Panc1 (cell line): Measurements from ENCODE around the gene LPP. TPM values are rescaled to one million over a fixed set of nuclear protein-coding genes. Genes with fewer than 3 reads are reported as not detected.

Experiments
- ATAC-seq: fragments of 200-7000 bp; cut with Tn5 transposase; 2 replicates; pipeline ENCODE4 v1.9.1; 2020; ENCODE audit warnings: mild to moderate bottlenecking, moderate library complexity
- BruUV-seq: library from RNA; stranded (reverse); fragments of 400-500 nt; replicated peaks from 2 replicates; lab custom pipeline; 2021; lab: Mats Ljungman, UMichigan
- CTCF ChIA-PET: fragments of 300-600 bp; sonication (Branson Sonifier 250); formaldehyde crosslinking; loops from one replicate; lab custom pipeline; 2022; ENCODE audit warnings: antibody characterized with exemption; lab: Charles Lee
- POLR2A ChIA-PET: fragments of 300-600 bp; sonication (Branson Sonifier 250); formaldehyde crosslinking; loops from one replicate; lab custom pipeline; 2022; ENCODE audit warnings: antibody characterized with exemption; lab: Charles Lee
- DNase-seq: peaks from one replicate; pipeline ENCODE4 v3.0.0-alpha.2; 2010; ENCODE audit warnings: low read depth, low spot score
- H3K27ac ChIP-seq: 2 replicates; pipeline ENCODE4 v1.5.1; 2011; ENCODE audit warnings: mild to moderate bottlenecking, low read length, inconsistent platforms
- H3K27me3 ChIP-seq: fragments of 200-500 bp; sonication (Bioruptor generic); 2 replicates; pipeline ENCODE4 v1.6.0; 2014; ENCODE audit warnings: low read length, inconsistent platforms; ENCODE audit not compliant: control insufficient read depth, insufficient read depth
- H3K36me3 ChIP-seq: fragments of 200-500 bp; sonication (Bioruptor generic); 2 replicates; pipeline ENCODE4 v1.5.1; 2014; ENCODE audit warnings: inconsistent platforms, mild to moderate bottlenecking, low read length, moderate library complexity; ENCODE audit not compliant: control insufficient read depth, insufficient read depth
- H3K4me1 ChIP-seq: 2 replicates; pipeline ENCODE4 v1.5.1; 2011; ENCODE audit warnings: inconsistent platforms, mild to moderate bottlenecking, low read length, moderate library complexity; ENCODE audit not compliant: control insufficient read depth, insufficient read depth
- H3K4me3 ChIP-seq, 2 experiments: 2 replicates each; pipeline ENCODE4 v1.5.1; 2011 to 2012; ENCODE audit warnings: low read depth in 2 of 2, low read length in 2 of 2, mild to moderate bottlenecking in 2 of 2, inconsistent platforms in 1 of 2, moderate library complexity in 1 of 2
- H3K9me3 ChIP-seq: fragments of 200-500 bp; sonication (Bioruptor generic); 2 replicates; pipeline ENCODE4 v1.5.1; 2014; ENCODE audit warnings: low read depth, mild to moderate bottlenecking, inconsistent platforms, low read length, moderate library complexity; ENCODE audit not compliant: control insufficient read depth, insufficient read depth
- POLR2AphosphoS5 ChIP-seq: IDR thresholded peaks from 2 replicates; pipeline ENCODE4 v1.6.1; 2012; ENCODE audit warnings: mild to moderate bottlenecking, low read depth, low read length, moderate library complexity
- SIN3A ChIP-seq: IDR thresholded peaks from 2 replicates; pipeline ENCODE4 v1.6.1; 2012; ENCODE audit warnings: low read depth, mild to moderate bottlenecking, low read length, moderate library complexity, borderline replicate concordance; ENCODE audit not compliant: insufficient read depth
- TCF7L2 ChIP-seq: IDR thresholded peaks from 2 replicates; pipeline ENCODE4 v1.6.1; 2011; ENCODE audit warnings: mild to moderate bottlenecking, low read depth, low read length, inconsistent platforms
- in situ Hi-C: cut with HindIII; loops from 2 replicates; pipeline ENCODE4 v1.10.0; 2016; ENCODE audit warnings: low sequenced_read_pairs, low pct_unique_long_range_greater_than_20kb
- intact Hi-C: fragments of 100-400 bp; cut with micrococcal nuclease; formaldehyde crosslinking; loops from one replicate; pipeline ENCODE4 v1.10.0; 2022; ENCODE audit not compliant: unreplicated experiment
- total RNA-seq: library from RNA; stranded (reverse); gene quantifications from one replicate; pipeline ENCODE4 v1.2.1, GENCODE V29; 2021; ENCODE audit not compliant: unreplicated experiment
- TF ChIP-seq, protein P1 (sequence below), 2 experiments: IDR thresholded peaks; 2 replicates each; pipeline ENCODE4 v1.6.1; 2011 to 2012; ENCODE audit warnings: low read depth in 2 of 2, control low read depth in 1 of 2, low read length in 1 of 2, mild to moderate bottlenecking in 1 of 2, moderate library complexity in 1 of 2; ENCODE audit not compliant: insufficient read depth in 1 of 2
- TF ChIP-seq, protein P2 (sequence below): fragments of 450-650 bp; IDR thresholded peaks from 2 replicates; pipeline ENCODE4 v1.5.1; 2017; ENCODE audit warnings: mild to moderate bottlenecking

The LPP gene
- total RNA-seq, 1 experiment from 2014 or later, result 90.0 TPM

GRCh38 chr3:188844096-188844495 is 690.1 kb downstream of the LPP start:
- no TSS peak for BruUV-seq
- H3K27me3 ChIP-seq, result no peaks in the 10 kb centered on the region
- H3K27ac ChIP-seq, result no peak overlapping the region
- intact Hi-C loops (no loop called here), in situ Hi-C loops (no loop called here)
- no peaks in the 10 kb centered on the region for H3K9me3 ChIP-seq
- no peak for DNase-seq
- no peak overlapping the region for H3K4me3 ChIP-seq
- no peaks in the 10 kb centered on the region for H3K4me1 ChIP-seq
- POLR2A ChIA-PET, result no interaction called here
- CTCF ChIA-PET, result interaction anchor here (0.7 kb wide), 1 partner anchor 667 kb away, joined by 3 read pairs; no protein-coding TSS in a partner anchor
- TF ChIP-seq, protein P1, sequence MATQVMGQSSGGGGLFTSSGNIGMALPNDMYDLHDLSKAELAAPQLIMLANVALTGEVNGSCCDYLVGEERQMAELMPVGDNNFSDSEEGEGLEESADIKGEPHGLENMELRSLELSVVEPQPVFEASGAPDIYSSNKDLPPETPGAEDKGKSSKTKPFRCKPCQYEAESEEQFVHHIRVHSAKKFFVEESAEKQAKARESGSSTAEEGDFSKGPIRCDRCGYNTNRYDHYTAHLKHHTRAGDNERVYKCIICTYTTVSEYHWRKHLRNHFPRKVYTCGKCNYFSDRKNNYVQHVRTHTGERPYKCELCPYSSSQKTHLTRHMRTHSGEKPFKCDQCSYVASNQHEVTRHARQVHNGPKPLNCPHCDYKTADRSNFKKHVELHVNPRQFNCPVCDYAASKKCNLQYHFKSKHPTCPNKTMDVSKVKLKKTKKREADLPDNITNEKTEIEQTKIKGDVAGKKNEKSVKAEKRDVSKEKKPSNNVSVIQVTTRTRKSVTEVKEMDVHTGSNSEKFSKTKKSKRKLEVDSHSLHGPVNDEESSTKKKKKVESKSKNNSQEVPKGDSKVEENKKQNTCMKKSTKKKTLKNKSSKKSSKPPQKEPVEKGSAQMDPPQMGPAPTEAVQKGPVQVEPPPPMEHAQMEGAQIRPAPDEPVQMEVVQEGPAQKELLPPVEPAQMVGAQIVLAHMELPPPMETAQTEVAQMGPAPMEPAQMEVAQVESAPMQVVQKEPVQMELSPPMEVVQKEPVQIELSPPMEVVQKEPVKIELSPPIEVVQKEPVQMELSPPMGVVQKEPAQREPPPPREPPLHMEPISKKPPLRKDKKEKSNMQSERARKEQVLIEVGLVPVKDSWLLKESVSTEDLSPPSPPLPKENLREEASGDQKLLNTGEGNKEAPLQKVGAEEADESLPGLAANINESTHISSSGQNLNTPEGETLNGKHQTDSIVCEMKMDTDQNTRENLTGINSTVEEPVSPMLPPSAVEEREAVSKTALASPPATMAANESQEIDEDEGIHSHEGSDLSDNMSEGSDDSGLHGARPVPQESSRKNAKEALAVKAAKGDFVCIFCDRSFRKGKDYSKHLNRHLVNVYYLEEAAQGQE (IDR thresholded peaks at IDR 0.05; ENCODE audit: insufficient read depth in 1 of 2, low read depth in 2 of 2, low read length in 1 of 2), result no peak
- TF ChIP-seq, protein P2, sequence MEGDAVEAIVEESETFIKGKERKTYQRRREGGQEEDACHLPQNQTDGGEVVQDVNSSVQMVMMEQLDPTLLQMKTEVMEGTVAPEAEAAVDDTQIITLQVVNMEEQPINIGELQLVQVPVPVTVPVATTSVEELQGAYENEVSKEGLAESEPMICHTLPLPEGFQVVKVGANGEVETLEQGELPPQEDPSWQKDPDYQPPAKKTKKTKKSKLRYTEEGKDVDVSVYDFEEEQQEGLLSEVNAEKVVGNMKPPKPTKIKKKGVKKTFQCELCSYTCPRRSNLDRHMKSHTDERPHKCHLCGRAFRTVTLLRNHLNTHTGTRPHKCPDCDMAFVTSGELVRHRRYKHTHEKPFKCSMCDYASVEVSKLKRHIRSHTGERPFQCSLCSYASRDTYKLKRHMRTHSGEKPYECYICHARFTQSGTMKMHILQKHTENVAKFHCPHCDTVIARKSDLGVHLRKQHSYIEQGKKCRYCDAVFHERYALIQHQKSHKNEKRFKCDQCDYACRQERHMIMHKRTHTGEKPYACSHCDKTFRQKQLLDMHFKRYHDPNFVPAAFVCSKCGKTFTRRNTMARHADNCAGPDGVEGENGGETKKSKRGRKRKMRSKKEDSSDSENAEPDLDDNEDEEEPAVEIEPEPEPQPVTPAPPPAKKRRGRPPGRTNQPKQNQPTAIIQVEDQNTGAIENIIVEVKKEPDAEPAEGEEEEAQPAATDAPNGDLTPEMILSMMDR, result no peak
- TF ChIP-seq TCF7L2 (no peak), POLR2AphosphoS5 (no peak), SIN3A (no peak)
- no peaks in the 10 kb centered on the region for H3K36me3 ChIP-seq
- no peak for ATAC-seq

DNA sequence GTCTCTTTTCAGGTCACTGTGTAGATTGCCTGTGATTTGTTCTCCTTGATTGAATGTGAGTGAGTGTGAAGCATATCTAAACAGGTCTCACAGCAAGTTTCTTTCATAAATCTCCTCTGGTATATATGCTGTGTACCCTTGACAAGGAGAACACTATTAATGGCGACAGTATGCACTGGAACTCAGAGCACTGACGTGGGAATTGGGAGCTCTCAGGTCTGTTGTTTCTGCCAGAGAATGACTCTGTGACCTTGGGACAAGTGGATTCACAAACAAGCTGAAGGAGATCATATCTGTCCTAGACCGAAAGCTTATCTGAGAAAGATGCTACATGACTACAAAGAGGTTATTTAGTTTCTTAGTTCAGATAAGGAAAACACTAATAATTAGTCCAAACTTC is 691.6 kb downstream of the LPP start:
- intact Hi-C loops, result no loop called here

More for the DNA sequence above, 691.6 kb downstream of the LPP start:
- Histone ChIP-seq H3K27me3 (no peaks in the 10 kb centered on the region), H3K4me3 (no peak overlapping the region), H3K4me1 (no peaks in the 10 kb centered on the region), H3K36me3 (no peaks in the 10 kb centered on the region), H3K27ac (no peak overlapping the region), H3K9me3 (no peaks in the 10 kb centered on the region)
- DNase-seq, result no peak
- BruUV-seq, result no TSS peak
- ChIA-PET POLR2A (no interaction called here), CTCF (no interaction called here)
- no peak for ATAC-seq
- in situ Hi-C loops, result no loop called here
- TF ChIP-seq, protein P2, result no peak
- TF ChIP-seq POLR2AphosphoS5, result no peak
- TF ChIP-seq, protein P1 (IDR thresholded peaks at IDR 0.05; ENCODE audit: insufficient read depth in 1 of 2, low read depth in 2 of 2, low read length in 1 of 2), result no peak
- no peak for TF ChIP-seq SIN3A
- no peak for TF ChIP-seq TCF7L2
